Islet of Langerhans (tissue), 1 donor: ENCODE results near the gene STK39.

ENCODE experiments used
- FAIRE-seq: peaks from one replicate; lab custom pipeline; 2011; peaks lifted over from hg19 to GRCh38; lab: Jason Lieb, UNC

The STK39 gene

GRCh38 chr2:167945660-167946368 is 301.6 kb downstream of the STK39 start:
- FAIRE-seq, result no peak

GRCh38 chr2:167944825-167945659 is 302.4 kb downstream of the STK39 start:
- FAIRE-seq, result no peak

GRCh38 chr2:167943897-167944296 is 303.5 kb downstream of the STK39 start:
- no peak for FAIRE-seq

- no peak for FAIRE-seq
These were observed 304.0 kb downstream of the STK39 start for GRCh38 chr2:167943368-167943767.

- FAIRE-seq, result no peak
These were observed 304.9 kb downstream of the STK39 start for GRCh38 chr2:167942366-167943081.

DNA sequence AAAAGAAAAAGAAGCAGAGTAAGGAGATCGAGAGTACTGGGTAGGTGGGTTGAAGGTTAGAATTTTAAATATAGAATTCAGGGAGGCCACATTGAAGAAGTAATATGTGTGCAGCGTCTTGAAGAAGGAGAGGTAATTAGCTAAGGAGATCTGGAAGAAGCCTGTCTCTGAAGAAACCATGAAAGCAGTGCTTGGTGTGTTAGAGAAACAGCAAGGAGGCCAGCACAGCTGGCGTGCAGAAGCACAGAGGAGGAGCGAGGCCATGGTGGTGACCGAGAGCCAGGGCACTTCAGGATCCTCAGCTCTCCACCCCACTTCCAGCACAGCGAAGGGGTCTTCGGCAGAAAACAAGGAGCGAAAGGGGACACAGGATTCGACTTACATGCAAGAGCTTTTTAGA is 305.8 kb downstream of the STK39 start:
- FAIRE-seq, result no peak

DNA sequence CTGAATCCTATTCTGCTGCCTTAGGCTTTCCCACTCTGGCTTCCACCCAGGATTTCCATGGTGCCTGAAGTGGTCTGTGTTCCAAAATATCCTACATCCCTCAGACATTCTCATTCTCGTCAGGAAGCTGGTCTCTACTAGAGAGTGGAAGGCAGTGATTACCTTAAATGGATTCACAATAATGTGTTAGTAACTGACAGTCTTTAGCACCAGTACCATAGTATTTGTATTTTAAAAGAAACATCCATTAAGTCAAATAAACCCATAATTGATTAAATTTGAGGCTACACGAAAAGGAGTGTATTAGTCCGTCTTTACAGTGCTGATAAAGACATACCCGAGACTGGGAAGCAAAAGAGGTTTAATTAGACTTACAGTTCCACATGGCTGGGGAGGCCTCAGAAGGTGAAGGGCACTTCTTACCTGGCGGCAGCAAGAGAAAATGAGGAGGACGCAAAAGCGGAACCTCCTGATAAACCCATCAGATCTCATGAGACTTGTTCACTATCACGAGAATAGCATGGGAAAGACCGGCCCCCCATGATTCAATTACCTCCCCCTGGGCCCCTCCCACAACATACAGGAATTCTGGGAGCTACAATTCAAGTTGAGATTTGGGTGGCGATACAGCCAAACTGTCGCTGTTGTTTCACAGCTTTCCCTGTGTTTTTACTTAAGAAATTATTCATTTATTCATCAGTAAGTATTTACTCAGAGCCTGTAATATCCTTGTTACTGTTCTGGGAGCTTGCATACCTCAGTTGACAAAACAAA is 306.5 kb downstream of the STK39 start:
- no peak for FAIRE-seq

GRCh38 chr2:167940346-167940725 is 307.1 kb downstream of the STK39 start:
- FAIRE-seq, result no peak

DNA sequence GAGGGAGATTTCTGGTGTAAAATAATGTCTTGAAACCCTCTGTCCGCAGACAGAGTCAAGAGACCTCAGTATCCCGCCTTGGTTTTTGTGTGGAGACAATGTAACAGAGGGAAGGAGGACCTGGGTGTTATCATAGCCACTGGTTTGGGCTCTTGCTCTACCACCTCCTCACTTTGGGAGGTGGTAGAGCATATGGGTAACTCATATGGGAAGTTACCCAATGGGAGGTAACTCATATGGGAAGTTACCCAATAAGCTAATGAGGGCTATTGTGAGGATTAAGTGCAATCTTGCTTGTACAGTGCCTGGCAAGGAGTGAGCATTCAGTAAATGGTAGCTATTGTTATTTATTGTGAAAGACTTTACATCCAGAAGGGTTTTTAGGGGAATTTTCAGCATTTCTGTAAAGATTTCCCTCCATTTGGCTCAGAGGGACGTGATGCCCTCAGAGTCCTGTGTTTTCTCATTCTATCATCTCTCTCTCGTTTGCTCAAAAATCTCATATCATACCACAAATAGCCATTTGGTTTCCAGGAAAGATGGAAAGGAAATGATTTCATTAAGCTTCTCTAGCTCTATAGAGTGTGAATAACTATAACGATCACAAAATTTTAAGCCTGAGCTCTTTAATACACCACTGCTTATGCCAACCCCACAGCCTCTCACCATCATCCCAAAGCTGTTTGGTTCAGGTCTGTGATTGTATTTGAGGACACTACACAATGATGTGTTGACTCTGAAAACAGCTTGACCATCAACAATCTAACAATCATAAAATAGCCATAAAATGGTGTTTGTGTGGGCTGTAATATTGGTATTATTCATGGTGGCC is 307.7 kb downstream of the STK39 start:
- no peak for FAIRE-seq

GRCh38 chr2:167937403-167937802 is 310.0 kb downstream of the STK39 start:
- no peak for FAIRE-seq

- FAIRE-seq, result no peak
These were observed 311.6 kb downstream of the STK39 start for GRCh38 chr2:167935803-167936110.

- no peak for FAIRE-seq
These were observed 314.1 kb downstream of the STK39 start for GRCh38 chr2:167933097-167933814.

DNA sequence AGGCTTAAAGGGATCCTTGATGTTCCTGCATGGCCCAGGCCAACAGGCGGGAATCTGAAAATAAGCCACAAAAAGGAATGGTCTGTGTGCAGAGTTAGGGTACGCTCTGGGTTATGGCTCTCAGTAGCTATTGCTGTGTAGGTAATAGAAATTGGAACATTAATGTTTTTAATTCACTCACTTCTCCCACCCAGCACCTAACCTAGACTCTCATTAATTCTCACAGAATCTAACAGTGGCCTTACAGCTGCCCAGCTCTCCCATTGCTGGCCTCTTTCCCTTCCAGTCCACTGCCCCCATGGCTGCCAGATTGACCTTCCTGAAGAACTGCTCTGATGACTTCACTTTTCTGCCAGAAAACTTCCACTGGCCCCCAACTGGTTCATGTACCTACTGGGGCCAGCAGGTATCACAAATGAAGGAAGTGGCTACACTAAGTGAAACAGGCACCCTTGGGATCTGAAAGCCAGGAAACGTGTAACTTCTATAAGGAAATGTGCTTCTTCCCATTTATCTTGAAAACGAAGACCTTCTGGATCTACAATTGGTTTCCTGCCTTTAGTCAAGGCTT is 315.2 kb downstream of the STK39 start:
- no peak for FAIRE-seq

DNA sequence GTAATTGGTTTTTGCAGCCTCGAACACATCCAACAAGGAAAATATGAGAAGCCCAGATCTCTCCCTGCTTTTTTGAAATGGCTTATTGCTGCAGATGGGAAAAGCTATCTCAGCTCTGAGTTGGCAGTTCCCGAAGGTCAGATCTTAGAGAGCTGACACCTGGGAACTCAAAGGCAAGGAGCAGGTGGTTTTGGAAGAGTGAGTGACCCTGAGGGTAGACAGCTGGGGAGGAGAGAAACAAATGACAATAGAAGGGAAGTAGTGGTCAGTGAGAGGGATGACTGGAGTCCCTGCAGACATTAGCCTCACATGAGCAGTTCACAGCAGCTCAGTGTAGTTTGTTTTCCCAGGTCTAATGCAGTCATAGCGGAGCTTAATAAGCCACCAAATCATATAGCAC is 317.9 kb downstream of the STK39 start:
- FAIRE-seq, result no peak

- no peak for FAIRE-seq
These were observed 319.0 kb downstream of the STK39 start for GRCh38 chr2:167928434-167928833.

- FAIRE-seq, result no peak
These were observed 321.6 kb downstream of the STK39 start for GRCh38 chr2:167925758-167926157.

DNA sequence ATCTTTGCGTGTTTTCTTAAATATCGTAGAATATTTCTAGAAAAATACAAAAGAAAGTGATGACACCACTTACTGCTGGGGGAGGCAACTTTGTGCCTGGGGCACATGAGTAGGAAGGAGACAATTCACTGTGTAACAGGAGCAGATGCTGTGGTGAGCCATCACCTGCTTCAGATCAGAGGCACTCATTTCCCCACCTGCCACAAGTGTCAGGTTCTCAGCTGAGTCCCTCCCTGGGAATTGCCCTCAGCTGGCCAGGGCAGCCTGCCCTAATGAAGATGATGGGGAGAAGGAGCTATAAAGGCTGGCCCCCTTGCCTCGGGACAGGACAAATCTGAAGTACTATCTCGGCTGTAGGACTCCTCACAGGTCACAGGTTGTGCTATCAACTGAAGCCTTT is 322.8 kb downstream of the STK39 start:
- FAIRE-seq, result no peak

DNA sequence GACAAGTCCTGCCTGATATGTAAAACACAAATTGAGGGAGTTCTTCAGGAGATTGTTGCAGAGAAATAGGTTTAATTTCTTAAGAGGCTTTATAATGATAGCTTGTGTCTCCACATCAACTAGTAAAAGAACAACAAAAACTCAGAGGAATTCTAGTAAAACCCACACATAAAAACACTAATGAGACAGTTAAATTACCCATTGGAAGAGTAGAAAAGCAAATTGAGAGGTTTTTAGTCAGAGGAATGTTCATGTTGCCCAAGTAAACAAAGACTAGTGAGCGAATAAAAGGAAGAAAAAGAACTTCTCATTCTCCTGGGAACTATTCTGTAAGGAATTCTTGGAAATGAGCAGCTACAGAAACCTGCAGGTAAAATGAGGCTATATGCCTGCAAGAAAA is 330.6 kb downstream of the STK39 start:
- no peak for FAIRE-seq

- FAIRE-seq, result no peak
These were observed 332.4 kb downstream of the STK39 start for GRCh38 chr2:167914969-167915368.

GRCh38 chr2:167908786-167909185 is 338.6 kb downstream of the STK39 start:
- no peak for FAIRE-seq

GRCh38 chr2:167905668-167906067 is 341.7 kb downstream of the STK39 start:
- FAIRE-seq, result no peak
